GM23338 (cell line): ENCODE data around the gene SCAPER. TPM values are rescaled to one million over a fixed set of nuclear protein-coding genes. Genes with fewer than 3 reads are reported as not detected.

Experiments
- ATAC-seq: fragments of 200-7000 bp; cut with Tn5 transposase; 3 replicates; pipeline ENCODE4 v1.9.1; 2020
- DNase-seq: peaks from one replicate; pipeline ENCODE4 v3.0.0-alpha.2; 2015; ENCODE audit warnings: low spot score
- H2AFZ ChIP-seq: fragments of 200-600 bp; sonication (generic); 2 replicates; pipeline ENCODE4 v1.8.0; 2016; ENCODE audit warnings: antibody characterized with exemption, mild to moderate bottlenecking, moderate library complexity
- H3F3A ChIP-seq: fragments of 200-600 bp; sonication (generic); replicated peaks from 2 replicates; pipeline ENCODE4 v1.8.0; 2017; ENCODE audit warnings: antibody characterized with exemption, mixed run types, low read depth
- H3K27ac ChIP-seq: fragments of 200-600 bp; sonication (generic); 2 replicates; pipeline ENCODE4 v1.6.1; 2016; ENCODE audit warnings: low read depth
- H3K27me3 ChIP-seq: fragments of 200-600 bp; sonication (generic); 2 replicates; pipeline ENCODE4 v1.8.0; 2016; ENCODE audit warnings: mild to moderate bottlenecking, mixed run types, moderate library complexity; ENCODE audit not compliant: insufficient read depth
- H3K36me3 ChIP-seq: fragments of 200-600 bp; sonication (generic); 2 replicates; pipeline ENCODE4 v1.8.0; 2016; ENCODE audit warnings: mild to moderate bottlenecking; ENCODE audit not compliant: insufficient read depth
- H3K4me1 ChIP-seq: fragments of 200-600 bp; sonication (generic); 2 replicates; pipeline ENCODE4 v1.8.0; 2016; ENCODE audit warnings: mild to moderate bottlenecking, moderate library complexity; ENCODE audit not compliant: insufficient read depth
- H3K4me2 ChIP-seq: fragments of 200-600 bp; sonication (generic); 2 replicates; pipeline ENCODE4 v1.7.1; 2017; ENCODE audit warnings: mixed run types
- H3K4me3 ChIP-seq: fragments of 200-600 bp; sonication (generic); 2 replicates; pipeline ENCODE4 v1.6.1; 2016; ENCODE audit warnings: mixed run types
- H3K79me2 ChIP-seq: fragments of 200-600 bp; sonication (generic); replicated peaks from 2 replicates; pipeline ENCODE4 v1.8.0; 2017; ENCODE audit warnings: mild to moderate bottlenecking; ENCODE audit not compliant: insufficient read depth
- H3K9me2 ChIP-seq: fragments of 200-600 bp; sonication (generic); 2 replicates; pipeline ENCODE4 v1.8.0; 2017; ENCODE audit not compliant: insufficient read depth
- H4K20me1 ChIP-seq: fragments of 200-600 bp; sonication (generic); replicated peaks from 2 replicates; pipeline ENCODE4 v1.8.0; 2017; ENCODE audit warnings: mild to moderate bottlenecking; ENCODE audit not compliant: insufficient read depth
- H3K27ac Mint-ChIP-seq: 2 replicates; pipeline ENCODE4 v1.8.0; 2020; ENCODE audit warnings: inconsistent platforms, mild to moderate bottlenecking, moderate library complexity, mixed read lengths
- H3K27me3 Mint-ChIP-seq: 3 replicates; pipeline ENCODE4 v1.8.0; 2022; ENCODE audit warnings: low read depth, mild to moderate bottlenecking, moderate library complexity, mixed read lengths, inconsistent platforms; ENCODE audit not compliant: insufficient read depth, poor library complexity
- H3K36me3 Mint-ChIP-seq: 3 replicates; pipeline ENCODE4 v1.8.0; 2021; ENCODE audit warnings: low read depth, mild to moderate bottlenecking, inconsistent platforms, moderate library complexity, mixed read lengths
- H3K4me1 Mint-ChIP-seq: 3 replicates; pipeline ENCODE4 v1.8.0; 2020; ENCODE audit warnings: mild to moderate bottlenecking, inconsistent platforms, mixed read lengths
- H3K4me3 Mint-ChIP-seq: 3 replicates; pipeline ENCODE4 v1.8.0; 2021; ENCODE audit warnings: moderate library complexity, mild to moderate bottlenecking, inconsistent platforms, mixed read lengths
- H3K9me3 Mint-ChIP-seq: 3 replicates; pipeline ENCODE4 v1.8.0; 2020; ENCODE audit warnings: moderate library complexity, mild to moderate bottlenecking, inconsistent platforms, mixed read lengths
- CREB1 ChIP-seq: fragments of 250-450 bp; sonication (Bioruptor Pico); IDR thresholded peaks from 2 replicates; pipeline ENCODE4 v1.5.0; 2020; ENCODE audit warnings: low read depth, mild to moderate bottlenecking, moderate library complexity
- EZH2 ChIP-seq: fragments of 200-600 bp; sonication (generic); IDR thresholded peaks from one replicate; pipeline ENCODE4 v1.8.0; 2017; ENCODE audit warnings: antibody characterized with exemption, mild to moderate bottlenecking, low read depth; ENCODE audit not compliant: unreplicated experiment
- EZH2phosphoT487 ChIP-seq: fragments of 200-600 bp; sonication (generic); IDR thresholded peaks from one replicate; pipeline ENCODE4 v1.8.1; 2018; ENCODE audit warnings: antibody characterized with exemption; ENCODE audit not compliant: unreplicated experiment
- JUNB ChIP-seq: IDR thresholded peaks from one replicate; pipeline ENCODE4 v1.6.1; 2016; ENCODE audit warnings: antibody characterized with exemption; ENCODE audit not compliant: unreplicated experiment
- NANOG ChIP-seq: IDR thresholded peaks from 2 replicates; pipeline ENCODE4 v1.6.1; 2016; ENCODE audit warnings: antibody characterized with exemption, borderline replicate concordance
- POLR2AphosphoS5 ChIP-seq: IDR thresholded peaks from 2 replicates; pipeline ENCODE4 v1.6.1; 2016; ENCODE audit warnings: antibody characterized with exemption, low read depth
- STAT1 ChIP-seq: IDR thresholded peaks from one replicate; pipeline ENCODE4 v1.6.1; 2016; ENCODE audit warnings: antibody characterized with exemption; ENCODE audit not compliant: unreplicated experiment
- ZNF114 ChIP-seq: fragments of 250-450 bp; sonication (Bioruptor Pico); IDR thresholded peaks from 2 replicates; pipeline ENCODE4 v1.5.0; 2020; ENCODE audit warnings: mild to moderate bottlenecking, moderate library complexity
- polyA plus RNA-seq: library from polyadenylated mRNA; unstranded; fragments of >200 nt; fragmentation: Nextera tagmentation; extraction: Ambion mirVana; gene quantifications from 2 replicates; pipeline ENCODE4 v1.2.1, GENCODE V29; 2016
- total RNA-seq: library from RNA; depleted of rRNA; stranded (reverse); fragments of >200 nt; shearing (Covaris generic); gene quantifications from 2 replicates; pipeline ENCODE4 v1.2.3, GENCODE V29; 2014
- TF ChIP-seq, protein P1 (sequence below), 2 experiments: fragments of 200-600 bp in 1 of 2; sonication (generic) in 1 of 2; conservative IDR thresholded peaks; 2 replicates each; pipeline versions ENCODE4 v1.5.1 to v1.6.1; 2016 to 2017; ENCODE audit warnings: antibody characterized with exemption in 2 of 2, low read depth in 2 of 2, mild to moderate bottlenecking in 2 of 2, moderate library complexity in 1 of 2
- TF ChIP-seq, protein P2 (sequence below): IDR thresholded peaks from 2 replicates; pipeline ENCODE4 v1.6.1; 2016; ENCODE audit warnings: antibody characterized with exemption
- TF ChIP-seq, protein P3 (sequence below): IDR thresholded peaks from one replicate; pipeline ENCODE4 v1.6.1; 2018; ENCODE audit warnings: antibody characterized with exemption; ENCODE audit not compliant: unreplicated experiment

Gene SCAPER
- total and polyA plus RNA-seq, 2 experiments from 2014 or later, result 9.1 to 17.6 TPM

DNA sequence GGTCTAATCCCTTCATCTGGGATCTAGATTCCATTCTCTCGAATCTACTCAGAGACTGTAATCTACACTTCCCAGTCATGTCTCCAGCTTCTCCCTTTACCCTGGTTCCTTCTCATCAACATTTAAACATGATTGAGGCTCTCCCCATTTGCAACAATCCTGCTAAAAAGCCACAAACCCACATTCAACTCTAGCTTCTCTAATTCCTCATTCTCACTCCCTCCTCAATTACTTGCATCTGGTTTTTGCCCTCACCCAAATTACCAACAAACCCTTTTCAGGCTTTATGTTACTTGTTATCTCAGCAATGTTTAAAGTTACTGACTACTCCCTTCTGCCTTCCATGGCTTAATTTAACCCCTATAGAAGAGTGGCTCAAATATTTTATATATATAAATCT is 605.4 kb downstream of the SCAPER start:
- DNase-seq, result no peak
- peaks cover 5% of the 10 kb centered on the region; the same call in 1 of the 2 replicates for H4K20me1 ChIP-seq
- TF ChIP-seq ZNF114, result no peak
- no peak for TF ChIP-seq CREB1 (CRISPR knock-in tag)
- TF ChIP-seq STAT1, result no peak
- TF ChIP-seq, protein P1, sequence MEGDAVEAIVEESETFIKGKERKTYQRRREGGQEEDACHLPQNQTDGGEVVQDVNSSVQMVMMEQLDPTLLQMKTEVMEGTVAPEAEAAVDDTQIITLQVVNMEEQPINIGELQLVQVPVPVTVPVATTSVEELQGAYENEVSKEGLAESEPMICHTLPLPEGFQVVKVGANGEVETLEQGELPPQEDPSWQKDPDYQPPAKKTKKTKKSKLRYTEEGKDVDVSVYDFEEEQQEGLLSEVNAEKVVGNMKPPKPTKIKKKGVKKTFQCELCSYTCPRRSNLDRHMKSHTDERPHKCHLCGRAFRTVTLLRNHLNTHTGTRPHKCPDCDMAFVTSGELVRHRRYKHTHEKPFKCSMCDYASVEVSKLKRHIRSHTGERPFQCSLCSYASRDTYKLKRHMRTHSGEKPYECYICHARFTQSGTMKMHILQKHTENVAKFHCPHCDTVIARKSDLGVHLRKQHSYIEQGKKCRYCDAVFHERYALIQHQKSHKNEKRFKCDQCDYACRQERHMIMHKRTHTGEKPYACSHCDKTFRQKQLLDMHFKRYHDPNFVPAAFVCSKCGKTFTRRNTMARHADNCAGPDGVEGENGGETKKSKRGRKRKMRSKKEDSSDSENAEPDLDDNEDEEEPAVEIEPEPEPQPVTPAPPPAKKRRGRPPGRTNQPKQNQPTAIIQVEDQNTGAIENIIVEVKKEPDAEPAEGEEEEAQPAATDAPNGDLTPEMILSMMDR (conservative IDR thresholded peaks at IDR 0.05; ENCODE audit: low read depth in 2 of 2), result no peak
- TF ChIP-seq EZH2phosphoT487, result no peak
- no peak for TF ChIP-seq POLR2AphosphoS5
- no peak for TF ChIP-seq JUNB
- no peak for TF ChIP-seq EZH2

DNA sequence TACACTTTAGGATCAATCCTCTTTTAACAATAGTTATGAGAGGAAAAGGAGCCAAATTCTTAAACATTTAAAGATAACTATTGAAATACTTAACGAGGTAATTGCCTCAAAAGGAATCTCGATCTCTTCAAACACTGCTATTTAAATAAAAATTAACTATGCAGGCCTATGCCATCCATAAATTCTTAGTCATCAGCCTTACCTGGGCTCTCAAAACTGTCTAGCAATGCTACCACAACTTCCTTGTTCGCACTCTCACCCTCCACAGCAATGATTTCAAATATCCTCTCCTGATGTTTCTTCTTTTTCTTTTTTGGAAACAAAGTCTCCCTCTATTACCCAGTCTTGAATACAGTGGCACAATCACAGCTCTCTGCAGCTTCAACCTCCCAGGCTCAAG is 606.2 kb downstream of the SCAPER start:
- H4K20me1 ChIP-seq, result peaks cover 5% of the 10 kb centered on the region; the same call in 1 of the 2 replicates
- TF ChIP-seq POLR2AphosphoS5 (no peak), ZNF114 (no peak), JUNB (no peak), EZH2 (no peak), EZH2phosphoT487 (no peak), NANOG (no peak), CREB1 (CRISPR knock-in tag) (no peak), STAT1 (no peak)
- TF ChIP-seq, protein P2, sequence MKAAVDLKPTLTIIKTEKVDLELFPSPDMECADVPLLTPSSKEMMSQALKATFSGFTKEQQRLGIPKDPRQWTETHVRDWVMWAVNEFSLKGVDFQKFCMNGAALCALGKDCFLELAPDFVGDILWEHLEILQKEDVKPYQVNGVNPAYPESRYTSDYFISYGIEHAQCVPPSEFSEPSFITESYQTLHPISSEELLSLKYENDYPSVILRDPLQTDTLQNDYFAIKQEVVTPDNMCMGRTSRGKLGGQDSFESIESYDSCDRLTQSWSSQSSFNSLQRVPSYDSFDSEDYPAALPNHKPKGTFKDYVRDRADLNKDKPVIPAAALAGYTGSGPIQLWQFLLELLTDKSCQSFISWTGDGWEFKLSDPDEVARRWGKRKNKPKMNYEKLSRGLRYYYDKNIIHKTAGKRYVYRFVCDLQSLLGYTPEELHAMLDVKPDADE, result no peak
- TF ChIP-seq, protein P1 (conservative IDR thresholded peaks at IDR 0.05; ENCODE audit: low read depth in 2 of 2), result no peak
- TF ChIP-seq, protein P3, sequence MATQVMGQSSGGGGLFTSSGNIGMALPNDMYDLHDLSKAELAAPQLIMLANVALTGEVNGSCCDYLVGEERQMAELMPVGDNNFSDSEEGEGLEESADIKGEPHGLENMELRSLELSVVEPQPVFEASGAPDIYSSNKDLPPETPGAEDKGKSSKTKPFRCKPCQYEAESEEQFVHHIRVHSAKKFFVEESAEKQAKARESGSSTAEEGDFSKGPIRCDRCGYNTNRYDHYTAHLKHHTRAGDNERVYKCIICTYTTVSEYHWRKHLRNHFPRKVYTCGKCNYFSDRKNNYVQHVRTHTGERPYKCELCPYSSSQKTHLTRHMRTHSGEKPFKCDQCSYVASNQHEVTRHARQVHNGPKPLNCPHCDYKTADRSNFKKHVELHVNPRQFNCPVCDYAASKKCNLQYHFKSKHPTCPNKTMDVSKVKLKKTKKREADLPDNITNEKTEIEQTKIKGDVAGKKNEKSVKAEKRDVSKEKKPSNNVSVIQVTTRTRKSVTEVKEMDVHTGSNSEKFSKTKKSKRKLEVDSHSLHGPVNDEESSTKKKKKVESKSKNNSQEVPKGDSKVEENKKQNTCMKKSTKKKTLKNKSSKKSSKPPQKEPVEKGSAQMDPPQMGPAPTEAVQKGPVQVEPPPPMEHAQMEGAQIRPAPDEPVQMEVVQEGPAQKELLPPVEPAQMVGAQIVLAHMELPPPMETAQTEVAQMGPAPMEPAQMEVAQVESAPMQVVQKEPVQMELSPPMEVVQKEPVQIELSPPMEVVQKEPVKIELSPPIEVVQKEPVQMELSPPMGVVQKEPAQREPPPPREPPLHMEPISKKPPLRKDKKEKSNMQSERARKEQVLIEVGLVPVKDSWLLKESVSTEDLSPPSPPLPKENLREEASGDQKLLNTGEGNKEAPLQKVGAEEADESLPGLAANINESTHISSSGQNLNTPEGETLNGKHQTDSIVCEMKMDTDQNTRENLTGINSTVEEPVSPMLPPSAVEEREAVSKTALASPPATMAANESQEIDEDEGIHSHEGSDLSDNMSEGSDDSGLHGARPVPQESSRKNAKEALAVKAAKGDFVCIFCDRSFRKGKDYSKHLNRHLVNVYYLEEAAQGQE, result no peak

More for the DNA sequence above, 605.4 kb downstream of the SCAPER start:
- Mint-ChIP-seq H3K27me3 (no peaks in the 10 kb centered on the region), H3K27ac (no peak overlapping the region), H3K36me3 (no peaks in the 10 kb centered on the region), H3K9me3 (no peaks in the 10 kb centered on the region), H3K4me1 (no peaks in the 10 kb centered on the region), H3K4me3 (no peak overlapping the region)
- Histone ChIP-seq H3K4me2 (no peak overlapping the region), H3K9me2 (no peaks in the 10 kb centered on the region), H3K36me3 (no peaks in the 10 kb centered on the region), H3K27ac (no peak overlapping the region), H3F3A (no peaks in the 10 kb centered on the region), H3K4me1 (no peaks in the 10 kb centered on the region), H2AFZ (no peak overlapping the region), H3K27me3 (no peaks in the 10 kb centered on the region), H3K79me2 (peaks cover 75% of the 10 kb centered on the region), H3K4me3 (no peak overlapping the region)
- no peak for ATAC-seq

More for the DNA sequence above, 606.2 kb downstream of the SCAPER start:
- Histone ChIP-seq H3K79me2 (peaks cover 67% of the 10 kb centered on the region), H3K4me2 (no peak overlapping the region), H3F3A (no peaks in the 10 kb centered on the region), H3K9me2 (no peaks in the 10 kb centered on the region), H3K4me1 (no peaks in the 10 kb centered on the region), H3K4me3 (no peak overlapping the region), H2AFZ (no peak overlapping the region), H3K27me3 (no peaks in the 10 kb centered on the region), H3K27ac (no peak overlapping the region), H3K36me3 (no peaks in the 10 kb centered on the region)
- Mint-ChIP-seq H3K4me1 (no peaks in the 10 kb centered on the region), H3K27me3 (no peaks in the 10 kb centered on the region), H3K36me3 (no peaks in the 10 kb centered on the region), H3K27ac (no peak overlapping the region), H3K9me3 (no peaks in the 10 kb centered on the region), H3K4me3 (no peak overlapping the region)
- DNase-seq, result no peak
- ATAC-seq, result no peak
